HTERT RPE-1 (cell line): Measurements from ENCODE around the gene TAPT1.

Experiments
- in situ Hi-C: fragments of 300-500 bp; cut with MboI; formaldehyde crosslinking; loops from 4 replicates; pipeline ENCODE4 v1.14.3; 2020; ENCODE audit warnings: low sequenced_read_pairs

Gene TAPT1

GRCh38 chr4:16113741-16114140 is 112.5 kb downstream of the TAPT1 start:
- in situ Hi-C loops = no loop called here

DNA sequence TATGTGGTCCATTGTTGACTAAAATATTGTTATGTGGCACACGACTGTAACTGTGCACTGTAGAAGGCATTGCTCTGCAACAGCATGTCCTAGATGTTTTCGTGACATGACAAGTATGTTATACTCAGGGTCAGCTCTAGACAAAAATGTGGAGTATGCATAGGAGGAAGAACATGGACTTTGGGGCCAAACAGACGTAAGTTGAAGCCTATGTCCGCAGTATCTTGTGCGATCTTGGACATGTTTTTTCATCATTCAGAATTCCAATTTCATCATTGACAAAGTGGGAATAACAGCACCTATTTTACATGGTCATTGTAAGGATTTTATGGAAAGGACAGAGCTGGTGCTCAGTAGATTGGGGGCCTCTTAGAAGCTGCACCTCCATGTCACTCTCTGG is 114.7 kb downstream of the TAPT1 start:
- in situ Hi-C loops = no loop called here

DNA sequence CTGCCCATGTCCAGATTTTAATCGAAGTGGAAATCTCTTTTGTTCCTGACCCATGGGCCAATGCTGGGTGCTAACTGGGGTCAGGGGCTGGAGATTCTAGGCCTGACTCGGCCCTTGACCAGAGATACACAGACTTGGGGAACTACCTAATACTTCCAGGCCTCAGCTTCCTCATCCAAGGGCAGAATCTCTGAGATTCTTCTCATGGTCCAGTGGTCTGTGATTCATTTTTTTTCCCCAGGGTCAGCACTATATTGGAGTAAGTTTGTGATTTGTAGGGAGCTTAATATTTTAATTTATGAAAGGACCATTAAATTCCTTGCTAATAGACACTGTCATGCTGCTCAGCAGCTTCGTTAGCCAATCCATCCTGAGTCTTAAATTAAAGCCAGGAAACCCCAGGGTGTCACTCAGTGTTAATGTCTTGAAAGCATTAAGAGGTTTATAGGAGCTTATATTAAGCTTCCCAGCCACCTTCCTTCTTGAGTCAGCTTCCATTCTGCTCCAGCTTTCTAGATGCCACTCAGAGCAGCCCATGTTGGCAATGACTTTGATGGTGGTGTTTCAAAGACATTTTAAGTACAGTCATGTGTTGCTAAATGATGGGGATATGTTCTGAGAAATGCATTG is 115.5 kb downstream of the TAPT1 start:
- in situ Hi-C loops = no loop called here
